Fibroblast of skin of abdomen (primary cell): Measurements from ENCODE around the gene TMEM192.
"Not testable (repeated sequence)": the region's sequence is repeated elsewhere in the genome, so short reads cannot be mapped to it uniquely, and the experiment has no call there.

Experiments
- DNase-seq: peaks from one replicate; pipeline ENCODE4 v3.0.0-alpha.2; 2013

Gene TMEM192

DNA sequence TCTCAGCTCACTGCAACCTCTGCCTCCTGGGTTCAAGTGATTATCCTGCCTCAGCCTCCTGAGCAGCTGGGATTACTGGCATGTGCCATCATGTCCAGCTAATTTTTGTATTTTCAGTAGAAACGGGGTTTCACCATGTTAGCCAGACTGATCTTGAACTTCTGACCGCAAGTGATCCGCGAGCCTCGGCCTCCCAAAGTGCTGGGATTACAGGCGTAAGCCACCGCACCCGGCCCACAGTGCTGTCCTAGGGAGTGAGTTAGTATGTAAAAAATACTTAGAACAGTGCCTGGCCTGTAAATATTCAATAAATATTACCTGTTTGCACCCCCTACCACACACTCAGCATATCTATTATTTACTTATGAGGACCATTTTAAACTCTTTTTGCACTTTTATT, 20.5 kb downstream of the TMEM192 start:
- DNase-seq = not testable (repeated sequence)

DNA sequence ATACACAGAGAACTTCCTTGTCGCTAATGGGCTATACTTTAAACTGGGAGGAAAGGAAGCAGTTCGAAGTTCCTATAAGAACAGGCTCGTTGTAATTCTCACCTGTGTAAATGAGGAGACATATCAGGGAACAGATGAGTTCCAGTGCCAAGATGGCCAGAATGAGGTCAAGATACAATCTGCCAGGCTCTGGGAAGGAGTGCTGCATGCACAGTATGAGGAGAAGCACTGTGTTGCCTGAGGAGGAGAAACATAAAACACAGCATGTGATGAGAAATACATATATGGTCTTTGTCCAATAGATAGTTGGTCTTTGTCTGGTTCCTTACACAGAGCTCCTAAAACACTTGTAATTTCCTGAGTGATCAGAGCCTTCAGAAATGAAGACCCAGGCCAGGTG, 24.3 kb downstream of the TMEM192 start:
- no peak for DNase-seq

DNA sequence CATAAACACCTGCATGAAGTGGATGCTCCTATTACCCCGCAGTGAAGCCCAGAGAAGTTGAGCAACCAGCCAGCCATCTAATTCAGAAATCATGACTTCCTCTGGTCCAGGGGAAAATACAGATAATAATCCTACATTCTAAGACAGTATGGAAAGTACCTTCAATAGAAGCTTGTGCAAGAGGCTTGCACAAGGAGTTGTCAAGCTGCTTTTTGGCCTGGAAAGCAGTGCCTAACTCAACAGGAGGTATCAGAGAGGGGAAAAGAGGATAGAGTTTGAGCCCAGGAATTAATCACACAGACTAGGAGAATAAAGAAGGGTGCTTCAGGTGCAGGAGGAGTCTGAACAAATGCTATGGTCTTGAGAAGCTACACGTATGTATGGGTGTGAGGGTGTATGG, 26.7 kb downstream of the TMEM192 start:
- DNase-seq = no peak

DNA sequence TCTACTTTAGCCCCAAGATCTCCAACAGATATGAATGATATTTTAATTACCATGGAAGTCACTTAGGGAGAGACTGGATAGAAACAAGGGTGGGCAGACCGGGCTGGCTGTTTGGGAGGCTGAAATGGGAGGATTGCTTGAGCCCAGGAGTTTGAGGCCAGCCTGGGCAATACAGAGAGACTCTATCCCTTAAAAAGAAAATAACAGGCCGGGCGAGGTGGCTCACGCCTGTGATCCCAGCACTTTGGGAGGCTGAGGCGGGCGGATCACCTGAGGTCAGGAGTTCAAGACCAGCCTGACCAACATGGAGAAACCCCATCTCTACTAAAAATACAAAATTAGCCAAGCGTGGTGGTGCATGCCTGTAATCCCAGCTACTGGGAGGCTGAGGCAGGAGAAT, 27.9 kb downstream of the TMEM192 start:
- DNase-seq = not testable (repeated sequence)

DNA sequence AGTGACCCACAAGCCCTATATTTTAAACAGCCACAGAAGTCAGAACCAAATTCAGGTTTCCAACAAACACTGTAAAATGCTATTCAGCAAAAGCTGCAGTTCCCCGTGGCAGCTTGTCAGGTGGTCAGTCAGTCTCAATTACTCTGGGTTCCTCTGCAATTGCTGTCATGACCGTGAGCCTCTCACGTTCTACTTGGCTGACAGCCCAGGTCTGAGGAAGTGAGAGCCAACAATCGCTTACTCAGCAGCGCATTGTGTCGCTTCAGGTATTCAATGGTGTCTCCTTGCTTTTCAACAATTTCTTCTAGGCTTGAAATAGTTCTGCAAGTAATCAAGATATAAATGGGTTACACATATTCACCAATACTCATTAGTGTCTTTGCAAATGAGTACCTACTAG, 33.2 kb downstream of the TMEM192 start:
- DNase-seq = no peak

DNA sequence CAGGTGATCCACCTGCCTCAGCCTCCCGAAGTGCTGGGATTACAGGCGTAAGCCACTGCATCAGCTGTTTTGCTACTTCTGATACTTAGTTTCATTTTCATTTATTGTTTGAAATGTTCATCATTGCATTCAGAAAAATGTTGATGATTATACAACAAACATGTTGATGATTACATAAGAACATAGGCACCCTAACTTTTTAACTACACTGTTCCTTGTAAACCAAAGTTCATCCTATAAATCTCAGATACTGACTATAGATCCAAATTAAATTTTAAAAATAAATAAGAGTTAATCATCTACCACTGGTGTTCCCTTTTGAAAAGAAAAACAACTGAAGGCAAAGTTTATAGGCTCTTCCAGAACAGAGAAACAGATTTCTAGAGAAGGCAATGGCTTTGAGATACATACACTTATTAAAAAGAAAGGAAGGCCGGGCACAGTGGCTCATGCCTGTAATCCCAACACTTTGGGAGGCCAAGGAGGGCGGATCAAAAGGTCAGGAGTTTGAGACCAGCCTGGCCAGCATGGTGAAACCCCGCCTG, 35.6 kb downstream of the TMEM192 start:
- no peak for DNase-seq

DNA sequence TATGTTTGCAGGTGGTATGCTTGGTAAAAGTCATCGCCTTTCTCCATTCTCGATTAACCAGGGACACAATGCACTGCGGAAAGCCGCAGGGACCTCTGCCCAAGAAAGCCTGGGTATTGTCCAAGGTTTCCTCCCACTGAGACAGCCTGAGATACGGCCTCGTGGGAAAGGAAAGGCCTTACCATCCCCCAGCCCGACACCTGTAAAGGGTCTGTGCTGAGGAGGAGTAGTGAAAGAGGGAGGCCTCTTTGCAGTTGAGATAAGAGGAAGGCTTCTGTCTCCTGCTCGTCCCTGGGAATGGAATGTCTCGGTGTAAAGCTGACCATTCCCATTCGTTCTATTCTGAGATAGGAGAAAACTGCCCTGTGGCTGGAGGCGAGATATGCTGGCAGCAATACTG, 39.3 kb downstream of the TMEM192 start:
- not testable (repeated sequence) for DNase-seq

DNA sequence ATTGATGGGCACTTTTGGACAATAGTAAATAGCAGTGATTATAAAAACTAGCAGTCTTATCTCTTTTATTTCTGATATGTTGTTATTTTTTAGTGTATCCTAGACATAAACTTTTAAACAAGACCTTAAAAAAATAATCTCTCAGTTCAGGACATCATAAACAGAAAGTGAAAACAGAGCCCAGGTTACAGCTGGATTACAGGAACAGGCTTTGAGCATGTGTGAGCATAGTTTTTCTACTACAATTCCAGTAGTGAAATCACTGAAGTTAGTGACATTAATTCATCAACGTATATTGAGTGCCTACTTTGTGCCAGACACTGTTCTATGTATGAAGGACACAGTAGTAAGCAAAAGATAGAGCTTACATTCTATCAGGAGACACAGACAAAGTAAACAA, 42.1 kb downstream of the TMEM192 start:
- DNase-seq = no peak

DNA sequence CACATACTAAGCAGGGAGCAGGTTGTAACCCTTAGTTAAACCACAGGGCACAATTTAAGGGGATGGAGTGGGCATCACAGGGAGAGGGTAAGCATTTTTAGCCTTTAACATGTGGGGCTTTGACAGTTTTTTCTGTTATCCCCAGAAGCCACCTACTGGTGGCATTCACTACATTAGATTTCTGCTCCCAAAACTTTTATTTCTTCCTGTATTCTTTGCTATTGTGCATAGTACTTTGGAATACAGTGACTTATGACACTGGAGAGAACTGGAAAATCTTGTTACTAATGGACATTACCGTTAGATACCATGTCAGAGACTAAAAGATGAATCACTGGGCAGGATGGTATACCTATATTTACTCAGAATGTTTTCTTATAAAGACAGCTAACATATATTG, 51.7 kb downstream of the TMEM192 start:
- DNase-seq = no peak

DNA sequence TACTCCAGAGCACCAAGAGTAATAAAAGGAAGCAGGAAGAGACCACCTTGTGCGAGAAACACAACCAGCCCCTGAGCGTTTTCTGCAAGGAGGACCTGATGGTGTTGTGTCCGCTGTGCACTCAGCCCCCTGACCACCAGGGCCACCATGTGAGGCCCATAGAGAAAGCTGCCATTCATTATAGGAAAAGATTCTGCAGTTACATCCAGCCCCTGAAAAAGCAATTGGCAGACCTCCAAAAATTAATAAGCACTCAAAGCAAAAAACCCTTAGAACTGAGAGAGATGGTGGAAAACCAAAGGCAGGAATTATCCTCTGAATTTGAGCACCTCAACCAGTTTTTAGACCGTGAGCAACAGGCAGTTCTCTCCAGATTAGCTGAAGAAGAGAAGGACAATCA, 53.3 kb downstream of the TMEM192 start:
- DNase-seq = no peak

DNA sequence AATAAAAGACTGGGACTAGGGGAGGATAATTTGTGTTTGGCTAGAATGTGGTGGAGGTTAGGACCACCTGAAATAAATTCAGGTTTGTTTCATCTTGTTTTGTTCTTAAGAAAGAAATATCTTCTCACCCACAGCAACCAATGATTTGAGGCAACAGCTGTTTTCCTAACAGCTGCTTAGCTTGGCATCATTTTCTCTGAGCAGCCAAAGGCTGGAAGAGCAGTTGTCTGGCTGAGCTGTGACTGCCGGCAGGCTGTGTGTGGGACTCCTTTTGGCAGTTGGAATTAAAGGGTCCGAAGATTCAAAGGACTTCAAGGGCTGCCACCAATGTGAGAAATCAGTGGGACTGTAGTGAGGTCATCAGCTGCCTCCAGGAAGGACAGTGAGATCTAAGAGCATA, 54.0 kb downstream of the TMEM192 start:
- no peak for DNase-seq

DNA sequence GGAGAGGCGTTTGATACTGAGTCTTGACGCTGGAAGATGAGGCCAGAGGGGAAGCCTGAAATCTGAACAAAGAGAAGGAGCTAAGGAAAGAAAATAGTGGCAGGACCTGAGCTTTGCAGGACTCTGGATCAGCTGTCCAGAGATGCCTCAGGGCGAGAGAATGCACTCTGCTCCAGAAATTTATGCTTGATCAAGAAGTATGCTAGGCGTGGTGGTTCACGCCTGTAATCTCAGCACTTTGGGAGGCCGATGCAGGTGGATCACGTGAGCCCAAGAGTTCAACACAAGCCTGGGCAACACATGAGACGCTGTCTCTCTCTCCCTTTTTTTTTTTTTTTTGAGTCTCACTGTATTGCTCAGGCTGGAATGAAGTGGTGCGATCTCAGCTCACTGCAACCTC, 57.1 kb downstream of the TMEM192 start:
- no peak for DNase-seq

DNA sequence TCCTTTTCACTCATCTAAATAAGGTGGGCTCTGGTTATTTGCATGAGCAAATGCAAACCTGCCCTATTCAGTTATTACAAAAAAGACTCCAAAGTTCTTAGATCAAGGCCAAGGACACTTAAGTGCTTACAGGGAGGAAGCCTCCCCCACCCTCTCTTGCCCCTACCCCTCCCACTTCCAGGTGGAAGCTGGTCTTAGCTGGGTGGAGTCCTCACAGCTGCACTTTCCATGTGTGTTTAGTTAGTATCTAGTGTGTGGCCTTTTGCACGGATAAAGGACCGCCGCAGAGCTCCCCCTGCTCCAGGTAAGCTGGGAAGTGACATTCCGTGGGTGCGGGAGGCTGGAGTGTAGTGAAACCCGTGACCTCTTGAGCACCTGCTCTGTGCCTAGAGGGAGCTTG, 59.0 kb downstream of the TMEM192 start, which contains the start of gene TRIM75:
TRIM75 (plus strand) TSS at position 222 of the 400 bp plus-strand sequence. CDS start 5,282 bp downstream, outside the sequence.
- DNase-seq = no peak

DNA sequence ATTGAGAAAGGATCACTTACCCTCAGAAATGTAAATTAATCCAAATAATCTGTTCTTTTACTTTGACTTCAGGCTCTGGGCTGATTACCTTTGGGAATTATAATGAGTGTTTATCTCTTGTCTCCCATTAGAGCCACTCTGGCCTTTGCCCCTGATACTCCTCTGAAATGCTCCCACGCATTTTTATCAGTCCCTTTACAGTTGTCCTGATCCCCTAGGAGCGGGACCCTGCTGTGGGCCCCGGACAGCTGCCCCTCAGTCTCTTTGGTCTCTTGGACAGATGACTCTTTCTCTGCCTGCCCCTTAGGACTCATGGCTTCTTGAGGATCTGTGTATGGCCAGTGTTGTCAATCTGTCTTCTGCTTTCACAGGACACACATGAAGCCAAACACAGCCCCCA, 60.0 kb downstream of the TMEM192 start:
- no peak for DNase-seq

DNA sequence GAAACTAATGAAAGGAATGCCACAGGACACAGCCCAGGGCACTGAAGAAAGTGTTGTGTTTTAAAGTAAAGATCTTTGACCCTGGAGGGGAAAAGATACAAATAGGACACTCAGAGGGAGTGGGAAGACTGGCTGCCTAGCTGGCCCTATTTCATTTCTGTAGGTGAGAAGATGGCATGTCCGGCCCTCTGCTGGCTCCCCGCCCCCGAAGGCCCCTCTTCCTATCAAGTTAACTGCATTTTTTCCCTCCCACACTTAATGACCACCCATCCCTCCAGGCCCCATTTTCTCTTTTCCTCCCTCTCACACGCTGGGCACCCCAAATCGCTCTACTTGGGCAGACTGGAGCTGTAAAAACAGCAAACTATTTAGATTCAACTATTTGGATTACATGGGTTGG, 64.5 kb downstream of the TMEM192 start:
- no peak for DNase-seq

DNA sequence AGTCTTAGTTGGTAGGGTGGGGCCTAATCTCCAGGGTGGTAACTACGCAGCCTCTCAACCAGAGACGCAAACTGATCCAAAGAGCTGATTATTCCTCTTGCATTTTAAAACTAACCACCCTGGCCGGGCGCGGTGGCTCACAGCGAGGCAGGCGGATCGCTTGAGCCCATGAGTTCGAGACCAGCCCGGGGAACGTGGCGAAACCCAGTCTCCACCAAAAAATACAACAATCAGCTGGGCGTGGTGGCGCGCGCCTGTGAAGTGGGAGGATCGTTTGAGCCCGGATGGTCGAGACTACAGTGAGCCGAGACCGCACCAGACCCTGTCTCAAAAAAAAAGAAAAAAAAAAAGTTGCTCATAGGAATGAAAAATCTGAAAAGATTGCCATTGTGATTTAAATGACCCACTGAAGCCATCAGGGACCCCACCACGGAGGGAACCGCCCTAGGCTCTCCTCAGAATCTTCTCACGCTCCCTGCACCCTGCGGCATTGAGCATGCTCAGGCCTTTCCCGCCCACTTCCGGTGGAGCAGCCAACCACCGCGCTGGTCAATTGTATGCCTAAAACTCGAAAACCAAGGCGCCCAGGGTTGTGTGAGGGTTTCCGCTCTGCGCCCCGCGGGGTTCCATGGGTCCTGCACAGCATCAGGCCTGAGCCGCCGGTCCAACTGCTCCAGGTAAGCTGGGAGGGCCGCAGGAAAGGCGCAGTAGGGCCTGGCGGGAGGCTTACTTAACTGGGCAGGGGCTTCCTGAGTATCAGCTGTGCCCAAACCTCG, 81.0 kb downstream of the TMEM192 start, which contains the start of gene TRIM60:
TRIM60 (plus strand) TSS at position 564 of the 776 bp plus-strand sequence. CDS start 8,074 bp downstream, outside the sequence.
- no peak for DNase-seq

DNA sequence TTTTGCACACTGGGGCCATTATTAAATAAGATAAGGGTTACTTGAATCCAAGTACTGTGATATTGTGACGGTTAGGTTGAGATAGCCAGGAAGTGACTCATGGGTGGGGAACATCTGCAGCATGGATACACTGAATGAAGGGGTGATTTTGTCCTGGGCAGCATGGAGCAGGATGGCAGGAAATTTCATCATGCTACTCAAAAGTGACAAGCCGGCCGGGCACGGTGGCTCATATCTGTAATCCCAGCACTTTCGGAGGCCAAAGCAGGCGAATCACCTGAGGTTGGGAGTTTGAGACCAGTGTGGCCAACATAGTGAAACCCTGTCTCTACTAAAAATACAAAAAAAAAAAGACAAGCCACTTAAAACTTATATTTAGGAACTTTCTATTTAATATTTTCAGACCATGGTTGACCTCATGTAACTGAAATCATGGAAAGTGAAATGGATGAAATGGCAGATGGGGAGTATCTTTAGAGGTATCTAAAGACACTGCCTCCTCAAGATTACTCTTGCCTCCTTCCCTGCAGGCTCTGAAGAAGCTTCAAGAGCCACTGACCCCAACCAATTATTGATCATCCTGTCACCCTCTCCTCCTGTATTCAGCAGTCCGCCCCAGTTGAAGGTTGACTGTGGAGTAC, 84.8 kb downstream of the TMEM192 start:
- no peak for DNase-seq

DNA sequence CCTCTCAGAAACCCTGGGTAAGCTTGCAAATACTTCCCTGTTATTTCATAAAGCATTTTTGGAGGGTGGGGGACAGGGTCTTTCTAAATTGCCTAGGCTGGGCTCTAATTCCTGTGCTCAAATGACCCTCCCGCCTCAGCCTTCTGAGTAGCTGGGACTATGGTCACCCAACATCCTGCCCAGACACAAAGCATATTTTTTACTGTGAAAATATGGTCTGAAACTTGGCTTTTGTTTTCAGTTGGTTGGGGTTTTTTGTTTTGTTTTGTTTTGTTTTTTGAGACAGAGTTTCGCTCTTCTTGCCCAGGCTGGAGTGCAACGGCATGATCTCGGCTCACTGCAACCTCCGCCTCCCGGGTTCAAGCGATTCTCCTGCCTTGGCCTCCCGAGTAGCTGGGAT, 86.9 kb downstream of the TMEM192 start:
- not testable (repeated sequence) for DNase-seq
